HG03039 (cell line): ENCODE data around the gene MICU2.
A peak's percentile ranks its signal among the peaks of the same experiment; 100 is the strongest.

Experiments
- ATAC-seq: cut with Tn5 transposase; IDR thresholded peaks from one replicate; pipeline ENCODE4 v1.9.1; 2021; ENCODE audit warnings: mild to moderate bottlenecking, moderate library complexity; ENCODE audit not compliant: unreplicated experiment

The MICU2 gene

DNA sequence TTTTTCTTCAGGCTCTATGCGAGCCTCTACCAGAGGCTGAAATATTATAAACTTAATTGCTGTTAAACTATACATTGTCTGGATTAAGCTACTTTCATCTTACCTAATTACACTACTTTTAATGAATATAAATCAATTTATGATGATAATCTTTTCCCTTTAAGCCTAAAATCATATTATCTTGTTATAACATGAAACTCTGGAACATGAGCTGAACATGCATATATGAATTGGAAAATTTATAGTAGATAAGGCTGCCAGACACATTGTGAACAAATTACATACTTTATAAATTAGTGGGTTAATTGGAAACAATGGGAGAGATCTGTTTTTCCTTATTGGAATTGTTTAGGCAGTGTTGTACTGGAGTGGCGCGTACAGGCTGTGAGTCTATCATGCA is 99.6 kb downstream of the MICU2 start:
- no peak for ATAC-seq

DNA sequence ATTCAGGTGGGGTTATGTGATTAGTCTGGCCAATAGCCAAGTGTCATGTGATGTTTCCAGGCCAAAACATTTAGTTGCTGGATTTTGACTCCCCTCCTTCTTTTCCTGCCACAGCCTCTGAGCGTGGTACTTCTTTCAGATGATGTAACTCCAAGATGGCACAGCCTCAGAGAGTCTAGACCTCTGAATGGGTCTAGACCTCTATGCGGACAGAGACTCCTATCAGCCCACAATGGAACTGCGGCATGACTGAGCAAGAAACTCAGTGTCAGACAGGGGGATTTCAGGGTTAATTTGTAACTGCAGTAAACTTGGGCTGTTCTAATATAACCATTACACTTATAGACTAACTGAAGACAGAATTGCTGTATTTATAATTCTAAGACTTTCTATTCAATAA is 102.3 kb downstream of the MICU2 start:
- ATAC-seq, result no peak

DNA sequence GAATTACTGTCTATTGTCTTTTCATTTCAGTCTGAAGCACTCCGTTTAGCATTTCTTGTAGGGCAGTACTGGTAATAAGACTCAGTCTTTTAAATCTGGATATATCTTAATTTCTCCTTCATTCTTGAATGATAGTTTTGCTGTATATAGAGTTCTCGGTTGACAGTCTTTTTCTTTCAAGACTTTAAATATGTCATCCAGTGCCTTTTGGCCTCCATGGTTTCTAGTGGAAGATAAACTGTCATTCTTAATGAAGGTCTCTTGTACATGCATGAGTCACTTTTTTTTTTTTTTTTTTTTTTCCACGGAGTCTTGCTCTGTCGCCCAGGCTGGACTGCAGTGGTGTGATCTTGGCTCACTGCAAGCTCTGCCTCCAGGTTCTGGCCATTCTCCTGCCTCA is 117.6 kb downstream of the MICU2 start:
- ATAC-seq, result no peak

DNA sequence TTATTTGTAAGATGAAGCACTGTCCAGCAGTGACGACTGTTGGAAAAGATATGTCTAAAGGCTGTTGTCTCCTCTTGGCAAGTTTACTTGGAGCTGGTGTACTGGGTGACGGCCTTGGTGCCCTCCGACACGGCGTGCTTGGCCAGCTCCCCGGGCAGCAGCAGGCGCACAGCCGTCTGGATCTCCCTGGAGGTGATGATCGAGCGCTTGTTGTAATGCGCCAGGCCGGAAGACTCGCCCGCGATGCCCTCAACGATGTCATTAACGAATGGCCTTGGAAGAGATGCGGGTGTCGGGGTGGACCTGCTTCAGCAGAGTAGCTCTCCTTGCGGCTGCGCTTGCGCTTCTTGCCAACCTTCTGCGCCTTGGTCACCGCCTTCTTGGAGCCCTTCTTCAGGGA is 120.2 kb downstream of the MICU2 start:
- ATAC-seq, result no peak

DNA sequence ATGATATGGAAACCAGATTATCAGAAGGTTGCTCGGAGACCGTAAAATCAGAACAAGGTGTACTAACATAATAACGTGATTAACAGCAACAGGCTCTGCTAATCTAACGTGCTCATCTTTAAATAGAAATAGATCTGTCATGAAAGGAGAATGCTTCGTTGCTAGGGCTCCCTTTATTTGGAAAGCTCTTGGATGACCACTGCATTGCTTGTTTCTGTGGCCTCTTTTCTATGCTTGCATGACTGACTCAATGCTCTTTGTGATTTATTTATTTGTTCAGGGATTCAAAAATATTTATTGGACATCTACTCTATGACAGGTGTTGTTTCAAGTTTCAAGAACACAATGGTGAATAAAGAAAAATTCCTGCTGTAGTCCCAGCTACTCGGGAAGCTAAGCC is 122.6 kb downstream of the MICU2 start:
- no peak for ATAC-seq

DNA sequence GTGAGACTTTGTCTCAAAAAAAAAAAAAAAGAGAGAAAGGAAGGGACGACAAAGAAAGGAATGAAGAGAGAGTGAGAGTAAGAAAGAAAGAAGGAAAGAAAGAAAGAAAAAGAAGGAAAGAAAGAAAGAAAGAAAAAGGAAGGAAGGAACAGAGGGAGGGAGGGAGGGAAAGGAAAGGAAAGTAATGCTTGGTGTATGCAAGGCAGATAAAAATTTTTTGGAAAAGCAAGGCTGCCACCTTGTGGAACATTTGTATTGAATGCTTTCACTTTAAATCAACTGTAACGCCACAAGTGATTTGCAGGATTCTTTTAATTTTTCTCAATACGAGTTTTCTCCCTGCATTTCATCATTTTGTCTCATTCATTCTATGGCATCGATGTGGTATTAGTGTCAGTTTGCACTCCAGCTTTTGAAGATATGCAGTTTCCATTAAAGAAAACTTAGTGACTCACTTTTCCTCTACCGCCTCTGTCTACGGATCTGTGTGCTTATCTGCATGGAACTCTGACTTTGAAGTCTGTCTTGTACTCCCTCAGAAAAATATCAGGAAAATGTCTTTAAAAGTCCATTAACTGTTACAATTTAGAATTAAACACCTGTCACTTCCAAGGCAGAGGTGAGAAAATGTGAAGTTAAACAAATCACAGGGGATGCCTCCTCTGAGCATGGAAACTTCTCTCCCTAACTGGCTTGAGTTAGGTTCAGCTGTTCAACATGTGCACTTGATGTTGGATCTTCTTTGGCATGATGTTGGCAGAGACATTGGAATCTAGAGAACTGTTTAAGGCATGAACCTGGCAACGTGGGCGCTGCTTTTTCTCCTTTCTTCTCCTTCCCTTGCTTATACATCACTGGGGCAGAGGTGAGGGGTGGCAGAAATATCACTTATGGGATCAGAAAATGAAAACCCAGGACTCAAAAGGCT is 124.8 kb downstream of the MICU2 start:
- ATAC-seq, result no peak

DNA sequence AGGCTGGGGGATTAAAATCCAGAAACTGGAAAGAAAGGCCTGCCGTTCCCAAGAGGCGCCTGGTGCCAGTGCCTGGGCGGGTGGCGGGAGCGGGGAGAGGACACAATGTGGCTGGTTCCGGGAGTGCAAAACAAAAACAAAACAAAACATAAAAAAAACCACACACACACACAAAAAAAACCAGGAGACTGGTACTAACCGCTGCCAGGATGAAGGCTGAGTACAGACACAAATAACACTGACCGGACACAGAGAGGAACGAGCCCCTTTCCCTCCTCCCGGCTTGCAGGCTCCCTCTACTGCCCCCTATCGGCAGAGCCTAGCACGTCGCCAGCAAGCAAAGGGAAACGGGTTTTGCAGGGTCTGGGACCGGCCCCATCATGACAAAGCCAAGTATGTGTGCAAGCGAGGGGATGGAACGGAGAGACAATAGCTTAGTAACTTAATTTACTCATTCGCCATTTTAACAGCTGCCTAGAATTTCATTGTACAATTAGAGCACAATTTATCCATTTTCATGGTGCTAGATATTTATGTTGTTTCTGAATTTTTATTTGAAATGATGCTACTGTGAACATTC is 127.0 kb downstream of the MICU2 start:
- no peak for ATAC-seq

DNA sequence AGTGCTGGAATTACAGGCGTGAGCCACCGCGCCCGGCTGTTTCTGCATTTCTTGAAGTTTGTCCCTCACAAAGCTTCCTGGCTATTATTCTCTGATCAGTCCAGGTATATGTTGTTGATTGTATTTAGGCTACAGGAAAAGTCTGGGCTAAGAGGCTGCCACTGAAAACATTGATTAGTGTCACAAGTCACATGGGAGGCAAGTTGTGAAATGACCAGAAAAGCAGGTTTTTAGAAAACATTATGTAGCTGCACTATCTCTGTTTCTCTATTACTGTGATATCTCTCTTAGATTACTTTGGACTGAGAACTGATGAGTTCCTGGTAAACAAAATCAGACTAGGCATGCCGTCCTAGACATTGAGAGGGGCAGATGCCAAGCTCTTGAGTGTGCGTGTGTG is 128.9 kb downstream of the MICU2 start:
- no peak for ATAC-seq

DNA sequence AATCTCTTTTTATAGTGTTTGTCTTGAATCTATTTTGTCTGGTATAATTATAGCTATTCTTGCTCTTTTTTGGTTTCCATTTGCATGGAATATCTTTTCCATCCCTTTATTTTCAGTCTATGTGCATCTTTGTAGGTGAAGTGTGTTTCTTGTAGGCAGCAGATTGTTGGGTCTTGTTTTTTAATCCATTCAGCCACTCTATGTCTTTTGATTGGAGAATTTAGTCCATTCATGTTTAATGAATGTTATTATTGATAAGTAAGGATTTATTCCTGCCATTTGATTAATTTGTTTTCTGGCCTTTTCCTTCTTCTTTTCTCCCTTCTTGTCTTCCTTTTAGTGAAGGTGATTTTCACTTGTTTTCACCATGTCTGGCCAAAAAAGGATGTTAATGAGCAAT is 133.2 kb downstream of the MICU2 start:
- ATAC-seq, result no peak

DNA sequence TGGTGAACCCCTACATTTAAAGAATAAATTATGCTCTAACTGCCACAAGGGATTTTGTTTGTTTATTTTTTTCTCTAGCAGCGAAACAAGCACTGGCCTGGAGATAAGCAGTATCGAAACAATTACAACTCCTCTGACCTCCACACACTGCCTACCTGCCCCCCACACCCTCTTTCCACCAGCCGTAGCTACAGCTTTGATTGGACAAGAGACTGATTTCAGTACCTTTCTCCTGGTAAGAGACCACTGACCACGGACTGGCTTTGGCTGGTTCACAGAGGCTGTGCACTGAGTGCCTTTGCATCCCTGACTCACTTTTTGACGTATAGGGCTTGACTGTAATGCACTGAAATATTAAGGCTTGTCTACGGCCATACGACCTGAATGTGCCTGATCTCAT is 137.4 kb downstream of the MICU2 start:
- no peak for ATAC-seq

DNA sequence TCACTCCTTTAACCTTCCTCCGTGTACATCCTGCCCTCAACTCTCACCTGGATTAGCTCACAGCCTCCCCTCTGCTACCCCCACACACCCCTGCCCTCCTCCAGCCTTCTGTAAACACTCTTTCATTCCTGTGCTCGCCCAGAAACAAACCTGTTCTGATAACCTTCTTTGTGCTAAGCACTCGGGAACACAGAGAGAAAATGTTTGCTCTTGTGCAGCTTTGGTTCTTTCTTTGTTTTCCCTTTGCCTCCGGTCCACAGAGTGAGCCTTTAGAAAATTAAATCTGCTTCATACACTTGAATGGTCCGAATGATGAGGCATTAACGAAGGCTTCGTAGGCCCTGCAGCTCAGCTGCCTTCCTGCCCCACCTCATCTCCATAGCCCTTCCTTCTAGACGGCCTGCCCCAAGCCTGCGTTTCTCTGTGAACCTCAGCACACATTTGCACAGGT is 138.2 kb downstream of the MICU2 start:
- no peak for ATAC-seq

DNA sequence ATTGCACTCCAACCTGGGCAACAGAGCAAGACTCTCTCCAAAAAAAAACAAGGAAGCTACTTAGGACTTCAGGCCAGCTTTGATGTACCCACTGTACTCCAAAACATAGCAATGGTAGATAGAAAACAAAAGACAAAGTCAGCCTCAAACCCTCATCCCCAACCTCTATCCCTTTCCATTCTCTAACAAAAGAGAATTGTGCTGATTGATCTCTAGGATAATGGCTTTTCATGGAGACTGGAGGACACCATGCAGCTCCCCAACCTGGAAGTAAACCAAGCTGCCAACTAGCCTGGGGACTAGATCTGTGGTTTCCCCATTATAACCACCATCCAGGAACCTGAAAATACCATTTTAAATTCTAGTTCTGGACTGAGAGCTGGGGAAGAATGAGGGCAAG is 140.5 kb downstream of the MICU2 start:
- no peak for ATAC-seq

DNA sequence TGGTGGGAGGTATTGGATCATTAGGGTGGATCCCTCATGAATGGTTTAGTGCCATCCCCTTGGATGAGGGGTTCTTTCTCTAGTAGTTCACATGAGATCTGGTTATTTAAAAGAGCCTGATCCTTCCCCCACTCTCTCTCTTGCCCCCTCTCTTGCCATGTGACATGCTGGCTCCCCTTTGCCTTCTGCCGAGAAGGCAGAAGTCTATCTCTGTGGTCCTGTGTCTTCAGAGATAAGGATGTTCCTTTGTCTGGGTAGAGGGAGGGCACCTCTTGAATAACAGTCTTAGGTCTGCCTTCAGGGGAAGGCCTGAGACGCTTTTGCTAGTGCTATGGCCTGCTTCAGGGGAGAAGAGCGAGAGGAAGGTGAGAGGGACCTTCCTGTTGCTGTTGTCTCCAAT is 142.8 kb downstream of the MICU2 start:
- ATAC-seq, result no peak

DNA sequence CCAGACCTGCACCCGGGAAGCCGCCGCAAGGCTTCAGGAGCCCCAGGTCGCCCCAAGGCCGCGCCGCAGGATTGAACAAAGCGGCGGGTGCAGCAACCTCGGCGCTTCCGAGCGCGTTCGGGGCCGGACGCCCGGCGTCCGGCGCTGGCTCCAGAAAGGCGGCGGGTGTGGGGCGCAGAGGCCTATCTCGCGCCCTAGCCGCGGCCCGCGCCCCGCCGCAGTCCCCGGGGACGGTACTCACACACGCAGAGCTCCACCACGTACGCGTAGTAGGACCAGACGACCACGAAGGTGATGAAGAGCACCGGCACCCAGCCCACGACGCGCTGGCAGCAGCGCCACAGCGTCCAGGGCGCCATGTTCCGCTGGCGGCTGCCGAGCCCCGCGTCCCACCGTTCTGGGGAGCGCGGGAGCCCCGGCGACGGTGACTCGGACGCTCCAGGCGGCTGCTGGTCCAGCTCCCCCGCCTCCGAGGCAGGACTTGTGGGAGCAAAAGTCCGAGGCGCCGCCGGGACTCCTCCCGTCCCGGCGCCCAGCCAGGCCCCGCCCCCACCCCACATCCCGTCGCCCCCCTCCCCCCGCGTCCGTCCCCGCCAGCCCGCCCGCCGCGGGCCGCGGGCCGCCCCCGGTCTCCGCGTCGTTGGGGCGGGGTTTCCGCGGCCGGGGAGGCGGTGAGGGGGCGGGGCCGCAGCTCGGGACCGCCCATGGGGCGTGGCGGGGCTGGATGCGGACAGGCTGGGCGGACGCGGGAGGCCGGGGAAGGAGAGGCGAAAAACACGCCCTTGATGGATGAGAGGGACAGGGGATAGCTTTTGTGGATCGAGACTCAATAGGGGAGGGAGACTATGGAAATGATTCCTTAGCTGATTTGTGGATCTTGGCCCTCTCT is 144.9 kb downstream of the MICU2 start, which contains the start of gene ZDHHC20:
TSS of gene ZDHHC20 (minus strand) at position 491 of the 889 bp plus-strand sequence. CDS start at position 359, 132 bp downstream.
- peak; percentile 82 for ATAC-seq

DNA sequence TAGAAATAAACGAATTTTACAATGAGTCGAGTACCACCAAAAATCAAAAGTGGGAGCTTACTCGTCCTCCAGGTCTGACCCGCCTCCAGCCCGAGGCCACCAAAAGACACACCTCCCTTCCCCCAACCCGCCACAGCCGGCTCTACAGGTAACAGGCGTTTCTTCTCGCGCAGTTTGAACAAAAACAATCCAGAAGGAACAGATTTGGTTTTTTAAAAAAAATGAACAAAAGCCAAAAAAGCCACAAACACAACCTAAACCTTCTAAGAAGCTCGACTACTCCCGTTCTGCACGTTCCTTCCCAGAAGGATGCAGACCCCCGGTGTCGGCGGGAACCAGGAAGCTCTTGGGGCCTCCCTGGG is 145.5 kb downstream of the MICU2 start:
- ATAC-seq, result peak; percentile 27

DNA sequence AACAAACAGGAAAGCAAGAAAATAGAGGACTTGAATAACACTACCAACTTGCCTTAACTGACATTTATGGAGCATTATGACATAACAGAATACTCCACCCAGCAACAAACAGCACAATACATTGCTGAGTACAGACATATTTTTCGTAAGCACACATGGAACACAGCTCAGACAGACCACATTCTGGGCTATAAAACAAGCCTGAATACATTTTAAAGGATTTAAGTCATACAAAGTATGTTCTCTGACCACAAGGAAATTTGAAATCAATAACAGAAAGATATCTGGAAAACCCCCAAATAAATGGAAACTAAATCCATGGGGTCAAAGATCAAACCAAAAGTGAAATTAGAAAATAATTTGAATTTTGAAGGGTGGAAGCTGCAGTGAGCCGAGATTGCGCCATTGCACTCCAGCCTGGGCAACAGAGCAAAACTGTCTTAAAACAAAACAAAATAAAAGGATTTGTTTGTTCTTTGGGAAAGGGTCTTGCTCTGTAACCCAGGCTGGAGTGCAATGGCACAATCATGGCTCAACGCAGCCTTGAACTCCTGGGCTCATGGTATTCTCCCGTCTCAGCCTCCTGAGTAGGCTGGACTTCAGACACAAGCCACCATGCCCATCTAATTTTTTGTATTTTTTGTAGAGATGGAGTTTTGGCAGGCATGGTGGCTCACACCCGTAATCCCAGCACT is 150.4 kb downstream of the MICU2 start:
- ATAC-seq, result no peak

DNA sequence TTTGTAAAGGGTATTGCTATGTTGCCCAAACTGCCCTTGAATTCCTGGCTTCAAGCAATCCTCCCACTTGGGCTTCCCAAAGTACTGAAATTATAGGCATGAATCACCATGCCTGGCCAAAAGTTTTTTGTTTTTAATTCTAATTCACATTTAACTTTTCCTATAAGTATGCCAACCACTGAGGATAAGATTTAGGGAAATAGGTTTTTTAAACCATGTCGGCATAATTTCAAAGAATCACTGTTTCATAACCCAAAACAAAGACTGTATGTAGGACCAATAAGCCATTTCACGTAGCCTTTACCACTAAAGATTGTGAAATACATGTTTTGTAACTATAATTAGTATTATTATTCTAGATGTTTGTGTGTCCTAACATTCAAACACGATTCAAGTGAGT is 153.0 kb downstream of the MICU2 start:
- ATAC-seq, result no peak

DNA sequence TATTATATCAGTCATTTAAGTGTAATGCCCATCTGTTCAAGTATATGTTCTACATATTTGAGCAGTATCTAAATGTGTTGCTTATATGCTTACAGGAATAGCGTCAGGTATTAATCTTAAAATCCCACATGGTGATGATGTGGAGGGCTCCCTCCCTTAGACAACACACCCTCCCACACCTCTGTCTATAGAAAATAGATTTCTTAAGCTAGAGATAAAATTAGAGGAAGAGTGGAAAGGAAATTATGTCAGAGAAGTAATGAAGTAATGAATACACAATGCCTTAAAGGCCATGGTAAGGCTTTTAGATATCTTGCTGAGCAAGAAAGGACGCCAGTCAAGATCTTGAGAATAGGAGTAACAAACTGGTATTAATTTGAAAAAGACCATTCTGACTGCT is 157.3 kb downstream of the MICU2 start:
- ATAC-seq, result no peak

DNA sequence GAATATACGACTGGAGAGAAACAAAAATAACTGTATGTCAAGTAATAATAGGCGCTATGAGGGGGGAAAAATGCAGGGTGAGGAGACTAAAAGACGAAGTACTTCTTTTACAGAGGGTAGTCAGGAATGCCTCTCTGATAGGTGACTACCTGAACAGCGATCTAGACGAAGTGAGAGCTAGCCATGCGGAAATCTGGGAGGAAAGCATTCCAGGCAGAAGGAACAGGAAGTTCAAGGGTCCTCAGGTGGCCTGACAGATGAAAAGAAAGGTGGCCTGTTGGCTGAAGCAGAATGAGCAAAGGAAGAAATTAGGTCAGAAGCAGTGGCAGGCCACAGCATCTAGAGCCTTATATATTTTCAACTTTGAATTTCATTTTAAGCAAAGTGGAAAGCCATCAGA is 158.2 kb downstream of the MICU2 start:
- no peak for ATAC-seq

DNA sequence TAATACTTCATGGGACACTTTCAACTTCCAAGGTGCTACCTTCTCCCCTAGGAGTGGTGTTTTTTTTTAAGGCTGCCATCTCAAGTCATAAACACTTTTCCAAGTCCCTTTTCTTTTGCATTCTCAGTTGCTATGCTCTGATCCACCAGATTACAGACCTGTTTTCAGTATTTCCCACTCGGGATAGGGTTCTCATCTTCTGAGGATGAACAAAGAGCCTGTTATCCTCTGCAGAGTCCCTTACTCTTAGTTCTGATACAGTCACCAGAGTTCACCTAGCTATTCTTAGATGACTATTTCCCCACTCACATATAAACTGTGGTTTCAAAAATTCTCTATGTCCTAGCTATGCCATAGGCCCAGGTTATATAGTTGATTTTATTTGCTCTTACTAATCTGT is 160.8 kb downstream of the MICU2 start:
- no peak for ATAC-seq
